Kidney (tissue), 14 donors: ENCODE data around the gene RGP1. TPM values are rescaled to one million over a fixed set of nuclear protein-coding genes. Genes with fewer than 3 reads are reported as not detected.

Experiments used
- DNase-seq, 5 donors: peaks; one replicate each; pipeline ENCODE4 v3.0.0-alpha.2; 2013 to 2020
- FAIRE-seq: peaks from 2 replicates; lab custom pipeline; 2012; peaks lifted over from hg19 to GRCh38; lab: Jason Lieb, UNC
- H3K27ac ChIP-seq, 2 donors: one replicate each; pipeline ENCODE4 v1.7.0; 2013; ENCODE audit warnings: low read depth in 2 of 2, low read length in 2 of 2, inconsistent platforms in 1 of 2
- H3K27me3 ChIP-seq: one replicate; pipeline ENCODE4 v1.7.1; 2013; ENCODE audit warnings: low read length, inconsistent platforms; ENCODE audit not compliant: control insufficient read depth, insufficient read depth
- H3K36me3 ChIP-seq, 3 donors: one replicate each; pipeline versions ENCODE4 v1.7.0 to v1.7.1; 2013; ENCODE audit warnings: low read length in 3 of 3, control low read depth in 1 of 3, inconsistent platforms in 1 of 3; ENCODE audit not compliant: insufficient read depth in 3 of 3, control insufficient read depth in 2 of 3
- H3K4me1 ChIP-seq, 3 donors: one replicate each; pipeline versions ENCODE4 v1.7.0 to v1.7.1; 2013; ENCODE audit warnings: low read length in 3 of 3, inconsistent platforms in 1 of 3, low read depth in 1 of 3; ENCODE audit not compliant: control insufficient read depth in 2 of 3, insufficient read depth in 2 of 3
- H3K4me3 ChIP-seq, 3 donors: one replicate each; pipeline versions ENCODE4 v1.7.0 to v1.8.1; 2013; ENCODE audit warnings: low read length in 3 of 3, control low read depth in 1 of 3, inconsistent platforms in 1 of 3
- H3K9ac ChIP-seq, 3 donors: one replicate each; pipeline versions ENCODE4 v1.7.0 to v1.7.1; 2013; ENCODE audit warnings: low read length in 3 of 3, control low read depth in 1 of 3, inconsistent platforms in 1 of 3
- H3K9me3 ChIP-seq, 3 donors: one replicate each; pipeline versions ENCODE4 v1.7.0 to v1.7.1; 2013; ENCODE audit warnings: low read length in 3 of 3, control low read depth in 1 of 3, inconsistent platforms in 1 of 3; ENCODE audit not compliant: control insufficient read depth in 2 of 3, insufficient read depth in 1 of 3
- intact Hi-C: fragments of 100-400 bp; cut with DNase I; formaldehyde crosslinking; loops from one replicate; pipeline ENCODE4 v1.11.1; 2022
- polyA plus RNA-seq: library from polyadenylated mRNA; stranded (reverse); fragments of 350-450 nt; fragmentation: Illumina TruSeq; extraction: RNeasy Lipid Tissue Mini Kit (QIAGEN cat#74804); gene quantifications from one replicate; pipeline ENCODE4 v1.2.3, GENCODE V29; 2014; ENCODE audit warnings: low read depth, low replicate concordance; ENCODE audit not compliant: insufficient read depth
- total RNA-seq: library from RNA; stranded (reverse); fragmentation: NEBNext Ultra II Directional; extraction: Animal tissue kit (Norgen Biotek cat#: 25700); gene quantifications from one replicate; pipeline ENCODE4 v1.2.1, GENCODE V29; 2021
- TF ChIP-seq, protein P1 (sequence below): IDR thresholded peaks from 3 replicates; pipeline ENCODE4 v1.5.1; 2012; ENCODE audit warnings: mild to moderate bottlenecking, moderate library complexity, borderline replicate concordance; ENCODE audit not compliant: insufficient read depth; ENCODE audit errors: extremely low read depth
- donor health status: control.
- donor health status: control.
- donor health status: control.
- donor health status: control.
- donor health status: control.
- donor health status: DM: yes; HTN: yes; CAD: no.
- donor health status: Normal renal cell carcinoma (clear cell type).

RGP1 gene
- total and polyA plus RNA-seq, 2 donors from 2014 or later: 11.0 to 39.2 TPM

DNA sequence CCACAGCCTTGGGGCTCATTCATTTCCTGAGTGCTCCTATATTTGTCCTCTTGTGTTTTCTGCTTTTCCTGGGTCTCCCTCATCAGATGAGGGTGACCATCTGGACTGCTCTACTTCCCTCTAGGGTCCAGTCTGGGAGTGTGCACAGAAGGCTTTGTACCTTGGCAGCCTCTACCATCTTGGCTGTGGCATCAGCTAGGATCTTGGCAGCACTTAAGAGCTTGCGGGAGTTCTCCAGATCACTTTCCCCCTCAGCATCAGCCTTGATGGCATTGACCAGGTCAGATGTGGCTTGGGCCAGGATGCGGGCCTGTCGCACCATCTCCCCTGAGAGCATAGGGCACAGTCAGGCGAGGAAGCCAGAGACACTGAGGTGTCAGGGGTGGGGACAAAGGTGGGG, 32.9 kb upstream of the RGP1 start:
- Histone ChIP-seq H3K27ac (no peak overlapping the region), H3K4me3 (no peak overlapping the region), H3K9ac (no peak overlapping the region), H3K4me1 (peaks cover 0 to 11% (median 0%) of the 10 kb centered on the region in 3 donors), H3K36me3 (peaks cover 17 to 98% (median 86%) of the 10 kb centered on the region in 3 donors), H3K27me3 (no peaks in the 10 kb centered on the region), H3K9me3 (no peaks in the 10 kb centered on the region)
- intact Hi-C loops: no loop called here
- no peak for FAIRE-seq
- DNase-seq: peak in 1 of 5 donors; percentile 59
- TF ChIP-seq, protein P1, sequence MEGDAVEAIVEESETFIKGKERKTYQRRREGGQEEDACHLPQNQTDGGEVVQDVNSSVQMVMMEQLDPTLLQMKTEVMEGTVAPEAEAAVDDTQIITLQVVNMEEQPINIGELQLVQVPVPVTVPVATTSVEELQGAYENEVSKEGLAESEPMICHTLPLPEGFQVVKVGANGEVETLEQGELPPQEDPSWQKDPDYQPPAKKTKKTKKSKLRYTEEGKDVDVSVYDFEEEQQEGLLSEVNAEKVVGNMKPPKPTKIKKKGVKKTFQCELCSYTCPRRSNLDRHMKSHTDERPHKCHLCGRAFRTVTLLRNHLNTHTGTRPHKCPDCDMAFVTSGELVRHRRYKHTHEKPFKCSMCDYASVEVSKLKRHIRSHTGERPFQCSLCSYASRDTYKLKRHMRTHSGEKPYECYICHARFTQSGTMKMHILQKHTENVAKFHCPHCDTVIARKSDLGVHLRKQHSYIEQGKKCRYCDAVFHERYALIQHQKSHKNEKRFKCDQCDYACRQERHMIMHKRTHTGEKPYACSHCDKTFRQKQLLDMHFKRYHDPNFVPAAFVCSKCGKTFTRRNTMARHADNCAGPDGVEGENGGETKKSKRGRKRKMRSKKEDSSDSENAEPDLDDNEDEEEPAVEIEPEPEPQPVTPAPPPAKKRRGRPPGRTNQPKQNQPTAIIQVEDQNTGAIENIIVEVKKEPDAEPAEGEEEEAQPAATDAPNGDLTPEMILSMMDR: no peak

DNA sequence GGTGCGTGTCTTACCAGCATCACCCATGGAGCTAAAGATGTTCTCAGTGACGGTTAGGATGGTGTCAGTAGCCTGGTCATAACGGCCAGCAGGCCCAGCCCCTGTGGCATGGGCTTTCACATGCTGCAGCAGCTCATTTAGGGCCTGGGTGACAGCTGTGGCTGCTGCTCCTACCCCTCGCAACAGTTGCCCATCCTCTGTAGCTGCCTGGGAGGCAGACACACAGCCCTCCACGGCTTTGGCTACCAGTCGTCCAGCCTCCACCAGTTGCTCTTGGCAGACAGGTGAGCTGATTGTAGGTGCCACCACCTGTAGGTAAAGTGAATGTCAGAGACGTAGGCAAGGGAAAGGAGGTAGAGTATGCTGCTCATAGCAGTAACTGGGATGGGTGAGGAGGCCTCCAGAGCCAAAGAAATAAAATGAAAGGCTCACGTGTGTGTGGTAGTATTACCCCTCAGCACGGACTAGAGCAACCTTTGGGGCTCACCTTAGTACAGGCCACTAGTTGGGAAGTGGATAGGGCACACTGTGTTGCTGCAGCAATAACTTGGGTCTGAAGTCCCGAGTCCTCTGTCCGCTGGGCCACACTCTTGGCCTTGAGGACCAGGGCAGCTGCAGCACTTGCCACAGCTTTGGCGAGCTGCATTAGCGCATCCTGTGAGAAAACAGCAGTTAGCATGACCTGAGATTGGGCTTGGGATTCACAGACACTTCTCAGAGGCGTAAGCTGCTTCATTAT, 31.8 kb upstream of the RGP1 start:
- H3K4me3 ChIP-seq: no peak overlapping the region
- FAIRE-seq: no peak
- TF ChIP-seq, protein P1: no peak
- peak in 1 of 5 donors; percentile 52 for DNase-seq
- H3K36me3 ChIP-seq: peaks cover 25 to 98% (median 90%) of the 10 kb centered on the region in 3 donors
- intact Hi-C loops: no loop called here
- H3K9ac ChIP-seq: no peak overlapping the region
- no peaks in the 10 kb centered on the region for H3K27me3 ChIP-seq
- peaks cover 0 to 6% (median 0%) of the 10 kb centered on the region in 3 donors for H3K4me1 ChIP-seq
- no peaks in the 10 kb centered on the region for H3K9me3 ChIP-seq
- H3K27ac ChIP-seq: no peak overlapping the region

DNA sequence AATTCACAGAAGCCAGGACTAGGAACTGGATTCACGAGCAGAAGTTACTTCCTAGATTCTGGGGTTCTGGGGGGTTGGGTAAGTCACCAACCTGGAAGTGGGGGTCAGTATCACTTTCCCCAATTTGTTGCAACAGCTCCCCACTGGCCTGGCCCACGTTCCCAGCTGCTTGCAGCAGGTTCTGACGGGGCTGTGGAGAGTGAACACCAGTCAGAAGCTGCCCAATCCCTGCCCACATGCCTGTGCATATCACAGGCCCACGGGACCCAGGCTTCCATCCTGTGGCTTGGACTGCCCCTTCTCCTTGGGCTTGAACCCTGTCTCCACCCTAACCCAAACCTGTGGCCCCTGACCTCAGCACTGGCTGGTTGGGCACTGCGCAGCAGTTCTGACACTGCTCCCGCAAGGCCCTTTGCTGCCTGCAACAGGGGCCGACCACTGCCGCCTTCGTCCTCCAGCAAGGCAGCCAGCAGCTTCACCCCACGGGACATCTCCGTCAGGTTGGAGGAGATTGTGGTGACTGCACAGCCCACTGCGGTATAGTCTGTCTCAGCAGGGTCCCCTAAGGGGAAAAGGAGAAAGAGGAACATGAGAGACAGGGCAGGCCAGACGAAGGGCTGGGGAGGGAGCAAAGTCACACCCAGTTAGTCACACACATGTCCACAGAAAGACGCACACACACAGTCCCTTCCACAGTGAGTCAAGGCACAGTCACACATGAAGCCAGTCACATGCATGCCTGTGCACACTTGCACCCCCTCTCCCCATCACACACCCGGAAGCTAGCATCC, 30.2 kb upstream of the RGP1 start:
- intact Hi-C loops: no loop called here
- DNase-seq (peak in 1 of 5 donors; percentile 58), FAIRE-seq (no peak)
- H3K9ac ChIP-seq: no peak overlapping the region
- no peaks in the 10 kb centered on the region for H3K27me3 ChIP-seq
- TF ChIP-seq, protein P1: no peak
- H3K4me3 ChIP-seq: no peak overlapping the region
- no peaks in the 10 kb centered on the region for H3K4me1 ChIP-seq
- H3K27ac ChIP-seq: no peak overlapping the region
- H3K36me3 ChIP-seq: peaks cover 29 to 99% (median 88%) of the 10 kb centered on the region in 3 donors
- no peaks in the 10 kb centered on the region for H3K9me3 ChIP-seq
